GM23338 (cell line): ENCODE data around the gene HOXB5. TPM values are rescaled to one million over a fixed set of nuclear protein-coding genes. Genes with fewer than 3 reads are reported as not detected.

Source experiments
- ATAC-seq: fragments of 200-7000 bp; cut with Tn5 transposase; 3 replicates; pipeline ENCODE4 v1.9.1; 2020
- DNase-seq: peaks from one replicate; pipeline ENCODE4 v3.0.0-alpha.2; 2015; ENCODE audit warnings: low spot score
- H2AFZ ChIP-seq: fragments of 200-600 bp; sonication (generic); 2 replicates; pipeline ENCODE4 v1.8.0; 2016; ENCODE audit warnings: antibody characterized with exemption, mild to moderate bottlenecking, moderate library complexity
- H3F3A ChIP-seq: fragments of 200-600 bp; sonication (generic); replicated peaks from 2 replicates; pipeline ENCODE4 v1.8.0; 2017; ENCODE audit warnings: antibody characterized with exemption, mixed run types, low read depth
- H3K27ac ChIP-seq: fragments of 200-600 bp; sonication (generic); 2 replicates; pipeline ENCODE4 v1.6.1; 2016; ENCODE audit warnings: low read depth
- H3K27me3 ChIP-seq: fragments of 200-600 bp; sonication (generic); 2 replicates; pipeline ENCODE4 v1.8.0; 2016; ENCODE audit warnings: mild to moderate bottlenecking, mixed run types, moderate library complexity; ENCODE audit not compliant: insufficient read depth
- H3K36me3 ChIP-seq: fragments of 200-600 bp; sonication (generic); 2 replicates; pipeline ENCODE4 v1.8.0; 2016; ENCODE audit warnings: mild to moderate bottlenecking; ENCODE audit not compliant: insufficient read depth
- H3K4me1 ChIP-seq: fragments of 200-600 bp; sonication (generic); 2 replicates; pipeline ENCODE4 v1.8.0; 2016; ENCODE audit warnings: mild to moderate bottlenecking, moderate library complexity; ENCODE audit not compliant: insufficient read depth
- H3K4me2 ChIP-seq: fragments of 200-600 bp; sonication (generic); 2 replicates; pipeline ENCODE4 v1.7.1; 2017; ENCODE audit warnings: mixed run types
- H3K4me3 ChIP-seq: fragments of 200-600 bp; sonication (generic); 2 replicates; pipeline ENCODE4 v1.6.1; 2016; ENCODE audit warnings: mixed run types
- H3K79me2 ChIP-seq: fragments of 200-600 bp; sonication (generic); replicated peaks from 2 replicates; pipeline ENCODE4 v1.8.0; 2017; ENCODE audit warnings: mild to moderate bottlenecking; ENCODE audit not compliant: insufficient read depth
- H3K9me2 ChIP-seq: fragments of 200-600 bp; sonication (generic); 2 replicates; pipeline ENCODE4 v1.8.0; 2017; ENCODE audit not compliant: insufficient read depth
- H4K20me1 ChIP-seq: fragments of 200-600 bp; sonication (generic); replicated peaks from 2 replicates; pipeline ENCODE4 v1.8.0; 2017; ENCODE audit warnings: mild to moderate bottlenecking; ENCODE audit not compliant: insufficient read depth
- H3K27ac Mint-ChIP-seq: 2 replicates; pipeline ENCODE4 v1.8.0; 2020; ENCODE audit warnings: inconsistent platforms, mild to moderate bottlenecking, moderate library complexity, mixed read lengths
- H3K27me3 Mint-ChIP-seq: 3 replicates; pipeline ENCODE4 v1.8.0; 2022; ENCODE audit warnings: low read depth, mild to moderate bottlenecking, moderate library complexity, mixed read lengths, inconsistent platforms; ENCODE audit not compliant: insufficient read depth, poor library complexity
- H3K36me3 Mint-ChIP-seq: 3 replicates; pipeline ENCODE4 v1.8.0; 2021; ENCODE audit warnings: low read depth, mild to moderate bottlenecking, inconsistent platforms, moderate library complexity, mixed read lengths
- H3K4me1 Mint-ChIP-seq: 3 replicates; pipeline ENCODE4 v1.8.0; 2020; ENCODE audit warnings: mild to moderate bottlenecking, inconsistent platforms, mixed read lengths
- H3K4me3 Mint-ChIP-seq: 3 replicates; pipeline ENCODE4 v1.8.0; 2021; ENCODE audit warnings: moderate library complexity, mild to moderate bottlenecking, inconsistent platforms, mixed read lengths
- H3K9me3 Mint-ChIP-seq: 3 replicates; pipeline ENCODE4 v1.8.0; 2020; ENCODE audit warnings: moderate library complexity, mild to moderate bottlenecking, inconsistent platforms, mixed read lengths
- CREB1 ChIP-seq: fragments of 250-450 bp; sonication (Bioruptor Pico); IDR thresholded peaks from 2 replicates; pipeline ENCODE4 v1.5.0; 2020; ENCODE audit warnings: low read depth, mild to moderate bottlenecking, moderate library complexity
- CTCF ChIP-seq, 2 experiments: fragments of 200-600 bp in 1 of 2; sonication (generic) in 1 of 2; conservative IDR thresholded peaks; 2 replicates each; pipeline versions ENCODE4 v1.5.1 to v1.6.1; 2016 to 2017; ENCODE audit warnings: antibody characterized with exemption in 2 of 2, low read depth in 2 of 2, mild to moderate bottlenecking in 2 of 2, moderate library complexity in 1 of 2
- EZH2 ChIP-seq: fragments of 200-600 bp; sonication (generic); IDR thresholded peaks from one replicate; pipeline ENCODE4 v1.8.0; 2017; ENCODE audit warnings: antibody characterized with exemption, mild to moderate bottlenecking, low read depth; ENCODE audit not compliant: unreplicated experiment
- EZH2phosphoT487 ChIP-seq: fragments of 200-600 bp; sonication (generic); IDR thresholded peaks from one replicate; pipeline ENCODE4 v1.8.1; 2018; ENCODE audit warnings: antibody characterized with exemption; ENCODE audit not compliant: unreplicated experiment
- JUNB ChIP-seq: IDR thresholded peaks from one replicate; pipeline ENCODE4 v1.6.1; 2016; ENCODE audit warnings: antibody characterized with exemption; ENCODE audit not compliant: unreplicated experiment
- NANOG ChIP-seq: IDR thresholded peaks from 2 replicates; pipeline ENCODE4 v1.6.1; 2016; ENCODE audit warnings: antibody characterized with exemption, borderline replicate concordance
- STAT1 ChIP-seq: IDR thresholded peaks from one replicate; pipeline ENCODE4 v1.6.1; 2016; ENCODE audit warnings: antibody characterized with exemption; ENCODE audit not compliant: unreplicated experiment
- ZNF114 ChIP-seq: fragments of 250-450 bp; sonication (Bioruptor Pico); IDR thresholded peaks from 2 replicates; pipeline ENCODE4 v1.5.0; 2020; ENCODE audit warnings: mild to moderate bottlenecking, moderate library complexity
- polyA plus RNA-seq: library from polyadenylated mRNA; unstranded; fragments of >200 nt; fragmentation: Nextera tagmentation; extraction: Ambion mirVana; gene quantifications from 2 replicates; pipeline ENCODE4 v1.2.1, GENCODE V29; 2016
- total RNA-seq: library from RNA; depleted of rRNA; stranded (reverse); fragments of >200 nt; shearing (Covaris generic); gene quantifications from 2 replicates; pipeline ENCODE4 v1.2.3, GENCODE V29; 2014
- TF ChIP-seq, protein P1 (sequence below): IDR thresholded peaks from 2 replicates; pipeline ENCODE4 v1.6.1; 2016; ENCODE audit warnings: antibody characterized with exemption
- TF ChIP-seq, protein P2 (sequence below): IDR thresholded peaks from one replicate; pipeline ENCODE4 v1.6.1; 2018; ENCODE audit warnings: antibody characterized with exemption; ENCODE audit not compliant: unreplicated experiment

The HOXB5 gene
- total and polyA plus RNA-seq, 2 experiments from 2014 or later, result not detected

DNA sequence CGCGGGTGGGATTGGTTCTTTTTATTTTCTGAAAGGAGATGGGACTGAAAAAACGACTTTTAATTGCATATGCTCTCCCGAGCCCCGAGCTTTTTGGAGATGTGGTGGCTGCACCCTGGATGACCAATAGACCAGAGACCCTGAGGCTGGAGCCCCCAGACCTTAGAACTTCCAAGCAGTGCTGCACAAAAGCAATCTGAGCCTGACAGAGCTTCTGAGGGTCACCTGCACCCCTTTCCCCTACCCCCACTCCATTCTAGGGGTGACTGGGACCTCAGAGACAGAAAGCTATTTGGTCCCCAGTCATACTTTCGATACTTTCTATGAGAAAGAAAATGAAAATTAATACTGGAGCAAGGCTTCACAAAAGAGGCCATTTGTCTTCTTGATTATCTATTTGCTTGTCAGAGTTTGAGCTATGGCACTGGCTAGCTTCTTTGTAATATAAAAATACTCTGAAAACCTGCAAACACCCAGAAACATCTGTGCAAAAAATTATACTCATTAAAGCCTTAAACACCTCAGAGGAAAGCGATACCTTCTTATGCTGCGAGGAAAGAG is 19.0 kb downstream of the HOXB5 start:
- H3K4me3 Mint-ChIP-seq, result no peak overlapping the region
- no peaks in the 10 kb centered on the region for H3K36me3 ChIP-seq
- peaks cover 72% of the 10 kb centered on the region for H3F3A ChIP-seq
- no peaks in the 10 kb centered on the region for H3K79me2 ChIP-seq
- H3K4me1 ChIP-seq, result peaks cover 58% of the 10 kb centered on the region
- peak overlapping the region; percentile 21; the same call in 1 of the 2 replicates for H3K4me3 ChIP-seq
- no peak overlapping the region for H3K27ac ChIP-seq
- ATAC-seq, result no peak
- H3K9me2 ChIP-seq, result no peaks in the 10 kb centered on the region
- H3K4me2 ChIP-seq, result peak overlapping the region; percentile 64
- peaks cover 7% of the 10 kb centered on the region; the same call in 2 of the 3 replicates for H3K9me3 Mint-ChIP-seq
- H2AFZ ChIP-seq, result no peak overlapping the region
- H3K36me3 Mint-ChIP-seq, result no peaks in the 10 kb centered on the region
- TF ChIP-seq ZNF114 (CRISPR knock-in tag) (no peak), EZH2phosphoT487 (no peak), CTCF (conservative IDR thresholded peaks at IDR 0.05; ENCODE audit: low read depth in 2 of 2) (no peak), JUNB (no peak), STAT1 (no peak), NANOG (no peak)
- TF ChIP-seq, protein P1, sequence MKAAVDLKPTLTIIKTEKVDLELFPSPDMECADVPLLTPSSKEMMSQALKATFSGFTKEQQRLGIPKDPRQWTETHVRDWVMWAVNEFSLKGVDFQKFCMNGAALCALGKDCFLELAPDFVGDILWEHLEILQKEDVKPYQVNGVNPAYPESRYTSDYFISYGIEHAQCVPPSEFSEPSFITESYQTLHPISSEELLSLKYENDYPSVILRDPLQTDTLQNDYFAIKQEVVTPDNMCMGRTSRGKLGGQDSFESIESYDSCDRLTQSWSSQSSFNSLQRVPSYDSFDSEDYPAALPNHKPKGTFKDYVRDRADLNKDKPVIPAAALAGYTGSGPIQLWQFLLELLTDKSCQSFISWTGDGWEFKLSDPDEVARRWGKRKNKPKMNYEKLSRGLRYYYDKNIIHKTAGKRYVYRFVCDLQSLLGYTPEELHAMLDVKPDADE, result no peak
- TF ChIP-seq, protein P2, sequence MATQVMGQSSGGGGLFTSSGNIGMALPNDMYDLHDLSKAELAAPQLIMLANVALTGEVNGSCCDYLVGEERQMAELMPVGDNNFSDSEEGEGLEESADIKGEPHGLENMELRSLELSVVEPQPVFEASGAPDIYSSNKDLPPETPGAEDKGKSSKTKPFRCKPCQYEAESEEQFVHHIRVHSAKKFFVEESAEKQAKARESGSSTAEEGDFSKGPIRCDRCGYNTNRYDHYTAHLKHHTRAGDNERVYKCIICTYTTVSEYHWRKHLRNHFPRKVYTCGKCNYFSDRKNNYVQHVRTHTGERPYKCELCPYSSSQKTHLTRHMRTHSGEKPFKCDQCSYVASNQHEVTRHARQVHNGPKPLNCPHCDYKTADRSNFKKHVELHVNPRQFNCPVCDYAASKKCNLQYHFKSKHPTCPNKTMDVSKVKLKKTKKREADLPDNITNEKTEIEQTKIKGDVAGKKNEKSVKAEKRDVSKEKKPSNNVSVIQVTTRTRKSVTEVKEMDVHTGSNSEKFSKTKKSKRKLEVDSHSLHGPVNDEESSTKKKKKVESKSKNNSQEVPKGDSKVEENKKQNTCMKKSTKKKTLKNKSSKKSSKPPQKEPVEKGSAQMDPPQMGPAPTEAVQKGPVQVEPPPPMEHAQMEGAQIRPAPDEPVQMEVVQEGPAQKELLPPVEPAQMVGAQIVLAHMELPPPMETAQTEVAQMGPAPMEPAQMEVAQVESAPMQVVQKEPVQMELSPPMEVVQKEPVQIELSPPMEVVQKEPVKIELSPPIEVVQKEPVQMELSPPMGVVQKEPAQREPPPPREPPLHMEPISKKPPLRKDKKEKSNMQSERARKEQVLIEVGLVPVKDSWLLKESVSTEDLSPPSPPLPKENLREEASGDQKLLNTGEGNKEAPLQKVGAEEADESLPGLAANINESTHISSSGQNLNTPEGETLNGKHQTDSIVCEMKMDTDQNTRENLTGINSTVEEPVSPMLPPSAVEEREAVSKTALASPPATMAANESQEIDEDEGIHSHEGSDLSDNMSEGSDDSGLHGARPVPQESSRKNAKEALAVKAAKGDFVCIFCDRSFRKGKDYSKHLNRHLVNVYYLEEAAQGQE, result no peak
- peaks cover 63% of the 10 kb centered on the region for H4K20me1 ChIP-seq
- peaks cover 100% of the 10 kb centered on the region for H3K27me3 ChIP-seq
- no peak for DNase-seq
- peaks cover 16% of the 10 kb centered on the region for H3K27me3 Mint-ChIP-seq
- peaks cover 38% of the 10 kb centered on the region for H3K4me1 Mint-ChIP-seq
- no peak overlapping the region for H3K27ac Mint-ChIP-seq

- Mint-ChIP-seq H3K27ac (no peak overlapping the region), H3K4me3 (no peak overlapping the region), H3K4me1 (peaks cover 28% of the 10 kb centered on the region), H3K9me3 (no peaks in the 10 kb centered on the region; the same call in 2 of the 3 replicates), H3K36me3 (no peaks in the 10 kb centered on the region), H3K27me3 (no peaks in the 10 kb centered on the region)
- Histone ChIP-seq H3K4me3 (no peak overlapping the region), H3K36me3 (no peaks in the 10 kb centered on the region), H3K4me2 (no peak overlapping the region), H3K27ac (no peak overlapping the region), H3K9me2 (no peaks in the 10 kb centered on the region), H3K27me3 (peaks cover 100% of the 10 kb centered on the region), H3F3A (peaks cover 73% of the 10 kb centered on the region), H4K20me1 (peaks cover 70% of the 10 kb centered on the region), H2AFZ (no peak overlapping the region), H3K4me1 (peaks cover 76% of the 10 kb centered on the region), H3K79me2 (no peaks in the 10 kb centered on the region)
- ATAC-seq (no peak), DNase-seq (no peak)
- no peak for TF ChIP-seq EZH2phosphoT487
- TF ChIP-seq EZH2, result peak; percentile 61
- TF ChIP-seq CREB1 (CRISPR knock-in tag), result no peak
These were observed 21.7 kb downstream of the HOXB5 start for GRCh38 chr17:48571826-48572417.
